Liver (tissue), 9 donors: Measurements from ENCODE around the gene PUS7L. TPM values are rescaled to one million over a fixed set of nuclear protein-coding genes. Genes with fewer than 3 reads are reported as not detected.

Source experiments
- DNase-seq: peaks from one replicate; pipeline ENCODE4 v3.0.0-alpha.2; 2017; ENCODE audit warnings: low spot score
- H3K27ac ChIP-seq, 2 donors: one replicate each; pipeline ENCODE4 v1.7.0; 2013; ENCODE audit warnings: inconsistent platforms in 2 of 2, low read length in 2 of 2, control low read depth in 1 of 2, low read depth in 1 of 2, mild to moderate bottlenecking in 1 of 2
- H3K27me3 ChIP-seq, 4 donors: one replicate each; pipeline versions ENCODE4 v1.6.1 to v1.7.0; 2013; ENCODE audit warnings: low read length in 3 of 4, inconsistent platforms in 1 of 4, mild to moderate bottlenecking in 1 of 4, moderate library complexity in 1 of 4; ENCODE audit not compliant: control insufficient read depth in 4 of 4, insufficient read depth in 4 of 4
- H3K36me3 ChIP-seq, 4 donors: one replicate each; pipeline versions ENCODE4 v1.6.1 to v1.7.0; 2013; ENCODE audit warnings: low read length in 3 of 4, mild to moderate bottlenecking in 3 of 4, low read depth in 1 of 4, moderate library complexity in 1 of 4; ENCODE audit not compliant: control insufficient read depth in 4 of 4, insufficient read depth in 3 of 4
- H3K4me1 ChIP-seq, 4 donors: one replicate each; pipeline versions ENCODE4 v1.6.1 to v1.7.0; 2013; ENCODE audit warnings: low read length in 3 of 4, mild to moderate bottlenecking in 3 of 4, moderate library complexity in 1 of 4; ENCODE audit not compliant: control insufficient read depth in 4 of 4, insufficient read depth in 4 of 4
- H3K4me3 ChIP-seq, 3 donors: one replicate each; pipeline versions ENCODE4 v1.6.1 to v1.7.0; 2013; ENCODE audit warnings: low read length in 3 of 3, control low read depth in 1 of 3, low read depth in 1 of 3, mild to moderate bottlenecking in 1 of 3
- H3K9ac ChIP-seq, 2 donors: one replicate each; pipeline ENCODE4 v1.7.0; 2013; ENCODE audit warnings: low read length in 2 of 2, mild to moderate bottlenecking in 2 of 2, moderate library complexity in 2 of 2, control low read depth in 1 of 2, low read depth in 1 of 2
- H3K9me3 ChIP-seq, 4 donors: one replicate each; pipeline versions ENCODE4 v1.6.1 to v1.7.0; 2013; ENCODE audit warnings: low read length in 3 of 4; ENCODE audit not compliant: control insufficient read depth in 4 of 4
- CTCF ChIP-seq: fragments of 150-350 bp; IDR thresholded peaks from 2 replicates; pipeline ENCODE4 v1.5.1; 2017; ENCODE audit warnings: improper control_type of control experiment, low read depth, low read length; ENCODE audit not compliant: missing input control
- EGR1 ChIP-seq, 2 donors: IDR thresholded peaks; 2 replicates each; pipeline ENCODE4 v1.6.1; 2016 to 2018; ENCODE audit warnings: antibody characterized with exemption in 2 of 2, low read depth in 2 of 2
- FOXA1 ChIP-seq: IDR thresholded peaks from 2 replicates; pipeline ENCODE4 v1.6.1; 2016; ENCODE audit warnings: antibody characterized with exemption
- FOXA2 ChIP-seq: IDR thresholded peaks from 2 replicates; pipeline ENCODE4 v1.6.1; 2016; ENCODE audit warnings: antibody characterized with exemption
- GABPA ChIP-seq, 2 donors: IDR thresholded peaks in 1 of 2; conservative IDR thresholded peaks in 1 of 2; 2 replicates each; pipeline ENCODE4 v1.6.1; 2016; ENCODE audit warnings: antibody characterized with exemption in 2 of 2, mild to moderate bottlenecking in 1 of 2, moderate library complexity in 1 of 2
- JUND ChIP-seq, 2 donors: IDR thresholded peaks; 2 replicates each; pipeline ENCODE4 v1.6.1; 2016; ENCODE audit warnings: antibody characterized with exemption in 2 of 2
- MAX ChIP-seq: IDR thresholded peaks from 2 replicates; pipeline ENCODE4 v1.6.1; 2016; ENCODE audit warnings: antibody characterized with exemption
- NR2F2 ChIP-seq: IDR thresholded peaks from 2 replicates; pipeline ENCODE4 v1.6.1; 2016; ENCODE audit warnings: antibody characterized with exemption
- RXRA ChIP-seq, 2 donors: IDR thresholded peaks; 2 replicates each; pipeline ENCODE4 v1.6.1; 2017 to 2018; ENCODE audit warnings: antibody characterized with exemption in 2 of 2, mild to moderate bottlenecking in 1 of 2
- SP1 ChIP-seq: IDR thresholded peaks from 2 replicates; pipeline ENCODE4 v1.6.1; 2018; ENCODE audit warnings: antibody characterized with exemption, mild to moderate bottlenecking
- TAF1 ChIP-seq: conservative IDR thresholded peaks from 2 replicates; pipeline ENCODE4 v1.6.1; 2016; ENCODE audit warnings: antibody characterized with exemption, mild to moderate bottlenecking
- YY1 ChIP-seq: IDR thresholded peaks from 2 replicates; pipeline ENCODE4 v1.6.1; 2016; ENCODE audit warnings: antibody characterized with exemption, mild to moderate bottlenecking
- polyA plus RNA-seq, 2 donors: library from polyadenylated mRNA; stranded (reverse) in 1 of 2; unstranded in 1 of 2; fragments of 200-250 nt in 1 of 2; fragments of >200 nt in 1 of 2; fragmentation: Nextera tagmentation in 1 of 2; extraction: Ambion mirVana in 1 of 2; gene quantifications; one replicate each; pipeline versions ENCODE4 v1.2.1 to v1.2.3, GENCODE V29; 2013 to 2015
- total RNA-seq, 2 donors: library from RNA; depleted of rRNA; stranded (reverse); fragments of >200 nt; gene quantifications; one replicate each; pipeline ENCODE4 v1.2.3, GENCODE V29; 2014
- TF ChIP-seq, protein P1 (sequence below): IDR thresholded peaks from 2 replicates; pipeline ENCODE4 v1.6.1; 2016; ENCODE audit warnings: antibody characterized with exemption
- TF ChIP-seq, protein P2 (sequence below): IDR thresholded peaks from 2 replicates; pipeline ENCODE4 v1.6.1; 2016; ENCODE audit warnings: antibody characterized with exemption
- TF ChIP-seq, protein P3 (sequence below): IDR thresholded peaks from 2 replicates; pipeline ENCODE4 v1.6.1; 2016; ENCODE audit warnings: antibody characterized with exemption, mild to moderate bottlenecking
- donor health status: healthy.
- donor health status: healthy.
- donor health status: healthy.
- donor health status: healthy.
- donor health status: healthy.

PUS7L gene
- total and polyA plus RNA-seq, 4 donors: 1.7 to 9.2 (median 7.2) TPM

DNA sequence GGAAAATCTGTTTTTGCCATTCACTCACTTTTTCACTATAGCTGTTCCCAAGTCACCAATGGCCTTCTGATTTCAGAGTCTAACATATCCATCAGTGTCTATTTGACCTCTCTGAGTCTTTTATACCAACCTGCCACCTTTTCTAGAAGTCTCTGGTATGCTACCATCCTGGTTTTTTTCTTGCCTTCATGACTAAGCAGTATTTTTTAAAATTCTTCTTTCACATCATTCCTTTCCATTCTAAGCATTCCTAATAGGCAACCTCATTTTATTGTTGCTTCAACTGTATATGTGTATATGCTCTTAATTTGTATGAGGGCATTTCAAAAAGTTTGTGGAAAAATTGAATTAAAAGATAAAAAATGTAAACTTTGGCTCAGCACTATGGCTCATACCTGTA lies 5.2 kb upstream of the PUS7L start:
- Histone ChIP-seq H3K27me3 (no peaks in the 10 kb centered on the region), H3K4me1 (peaks cover 3 to 13% (median 7%) of the 10 kb centered on the region in 4 donors), H3K9me3 (no peaks in the 10 kb centered on the region), H3K9ac (no peak overlapping the region), H3K27ac (no peak overlapping the region), H3K4me3 (no peak overlapping the region), H3K36me3 (peaks cover 0 to 3% (median 0%) of the 10 kb centered on the region in 4 donors)
- TF ChIP-seq, protein P1, sequence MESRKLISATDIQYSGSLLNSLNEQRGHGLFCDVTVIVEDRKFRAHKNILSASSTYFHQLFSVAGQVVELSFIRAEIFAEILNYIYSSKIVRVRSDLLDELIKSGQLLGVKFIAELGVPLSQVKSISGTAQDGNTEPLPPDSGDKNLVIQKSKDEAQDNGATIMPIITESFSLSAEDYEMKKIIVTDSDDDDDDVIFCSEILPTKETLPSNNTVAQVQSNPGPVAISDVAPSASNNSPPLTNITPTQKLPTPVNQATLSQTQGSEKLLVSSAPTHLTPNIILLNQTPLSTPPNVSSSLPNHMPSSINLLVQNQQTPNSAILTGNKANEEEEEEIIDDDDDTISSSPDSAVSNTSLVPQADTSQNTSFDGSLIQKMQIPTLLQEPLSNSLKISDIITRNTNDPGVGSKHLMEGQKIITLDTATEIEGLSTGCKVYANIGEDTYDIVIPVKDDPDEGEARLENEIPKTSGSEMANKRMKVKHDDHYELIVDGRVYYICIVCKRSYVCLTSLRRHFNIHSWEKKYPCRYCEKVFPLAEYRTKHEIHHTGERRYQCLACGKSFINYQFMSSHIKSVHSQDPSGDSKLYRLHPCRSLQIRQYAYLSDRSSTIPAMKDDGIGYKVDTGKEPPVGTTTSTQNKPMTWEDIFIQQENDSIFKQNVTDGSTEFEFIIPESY: no peak
- TF ChIP-seq, protein P2, sequence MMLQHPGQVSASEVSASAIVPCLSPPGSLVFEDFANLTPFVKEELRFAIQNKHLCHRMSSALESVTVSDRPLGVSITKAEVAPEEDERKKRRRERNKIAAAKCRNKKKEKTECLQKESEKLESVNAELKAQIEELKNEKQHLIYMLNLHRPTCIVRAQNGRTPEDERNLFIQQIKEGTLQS: no peak
- no peak for DNase-seq

DNA sequence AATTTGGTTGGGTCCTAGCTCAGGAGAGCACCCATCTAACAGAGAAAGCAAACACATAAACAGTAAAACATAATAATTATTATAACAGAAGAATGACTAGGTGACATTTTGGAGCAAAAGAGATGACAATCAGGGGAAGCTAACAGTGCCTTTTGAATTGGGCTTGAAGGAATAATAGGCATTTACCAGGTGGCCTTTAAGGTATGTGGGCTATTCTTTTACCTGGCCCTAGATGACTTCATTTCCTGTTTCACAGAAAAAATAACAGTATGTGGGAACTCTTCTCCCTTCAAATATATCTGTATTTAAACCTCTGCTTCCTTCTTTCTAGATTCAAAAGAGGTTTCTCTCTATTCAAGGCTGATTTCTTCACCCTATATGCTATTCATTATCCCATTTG lies 4.0 kb upstream of the PUS7L start:
- Histone ChIP-seq H3K4me3 (no peak overlapping the region), H3K36me3 (no peaks in the 10 kb centered on the region), H3K4me1 (peaks cover 3 to 21% (median 12%) of the 10 kb centered on the region in 4 donors), H3K27ac (no peak overlapping the region), H3K9ac (no peak overlapping the region), H3K9me3 (no peaks in the 10 kb centered on the region), H3K27me3 (no peaks in the 10 kb centered on the region)
- DNase-seq: no peak
- no peak for TF ChIP-seq RXRA (IDR thresholded peaks at IDR 0.05)
- TF ChIP-seq YY1: no peak
- no peak for TF ChIP-seq CTCF
- TF ChIP-seq TAF1: no peak
- TF ChIP-seq, protein P3, sequence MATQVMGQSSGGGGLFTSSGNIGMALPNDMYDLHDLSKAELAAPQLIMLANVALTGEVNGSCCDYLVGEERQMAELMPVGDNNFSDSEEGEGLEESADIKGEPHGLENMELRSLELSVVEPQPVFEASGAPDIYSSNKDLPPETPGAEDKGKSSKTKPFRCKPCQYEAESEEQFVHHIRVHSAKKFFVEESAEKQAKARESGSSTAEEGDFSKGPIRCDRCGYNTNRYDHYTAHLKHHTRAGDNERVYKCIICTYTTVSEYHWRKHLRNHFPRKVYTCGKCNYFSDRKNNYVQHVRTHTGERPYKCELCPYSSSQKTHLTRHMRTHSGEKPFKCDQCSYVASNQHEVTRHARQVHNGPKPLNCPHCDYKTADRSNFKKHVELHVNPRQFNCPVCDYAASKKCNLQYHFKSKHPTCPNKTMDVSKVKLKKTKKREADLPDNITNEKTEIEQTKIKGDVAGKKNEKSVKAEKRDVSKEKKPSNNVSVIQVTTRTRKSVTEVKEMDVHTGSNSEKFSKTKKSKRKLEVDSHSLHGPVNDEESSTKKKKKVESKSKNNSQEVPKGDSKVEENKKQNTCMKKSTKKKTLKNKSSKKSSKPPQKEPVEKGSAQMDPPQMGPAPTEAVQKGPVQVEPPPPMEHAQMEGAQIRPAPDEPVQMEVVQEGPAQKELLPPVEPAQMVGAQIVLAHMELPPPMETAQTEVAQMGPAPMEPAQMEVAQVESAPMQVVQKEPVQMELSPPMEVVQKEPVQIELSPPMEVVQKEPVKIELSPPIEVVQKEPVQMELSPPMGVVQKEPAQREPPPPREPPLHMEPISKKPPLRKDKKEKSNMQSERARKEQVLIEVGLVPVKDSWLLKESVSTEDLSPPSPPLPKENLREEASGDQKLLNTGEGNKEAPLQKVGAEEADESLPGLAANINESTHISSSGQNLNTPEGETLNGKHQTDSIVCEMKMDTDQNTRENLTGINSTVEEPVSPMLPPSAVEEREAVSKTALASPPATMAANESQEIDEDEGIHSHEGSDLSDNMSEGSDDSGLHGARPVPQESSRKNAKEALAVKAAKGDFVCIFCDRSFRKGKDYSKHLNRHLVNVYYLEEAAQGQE: no peak
- TF ChIP-seq FOXA2: no peak
- no peak for TF ChIP-seq NR2F2

DNA sequence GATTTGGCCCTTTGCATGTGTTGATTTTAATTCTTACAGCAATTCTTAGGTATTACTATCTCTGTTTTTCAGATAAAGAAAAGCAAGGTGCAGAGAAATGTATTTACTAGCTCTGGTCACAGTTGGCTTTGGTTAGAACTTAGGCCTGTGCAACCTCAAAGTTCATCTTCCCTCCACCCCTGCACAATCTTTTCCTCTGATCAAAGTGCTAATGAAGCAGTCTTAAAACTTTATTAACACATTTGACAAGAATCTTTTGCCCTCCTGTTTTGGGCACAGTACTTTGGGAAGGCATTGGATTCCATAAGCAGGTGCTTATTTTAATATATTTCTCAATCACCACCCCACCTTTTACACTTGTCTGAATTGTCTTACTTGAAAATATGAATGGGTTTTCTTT lies 2.9 kb upstream of the PUS7L start:
- peaks cover 3 to 24% (median 13%) of the 10 kb centered on the region in 4 donors for H3K4me1 ChIP-seq
- H3K9me3 ChIP-seq: no peaks in the 10 kb centered on the region

More for the DNA sequence above, 2.9 kb upstream of the PUS7L start:
- H3K27ac ChIP-seq: no peak overlapping the region
- no peak overlapping the region for H3K4me3 ChIP-seq
- no peak overlapping the region for H3K9ac ChIP-seq
- TF ChIP-seq, protein P3: no peak
- TF ChIP-seq NR2F2 (no peak), GABPA (IDR thresholded peaks at IDR 0.05 in 1 of 2, conservative IDR thresholded peaks at IDR 0.05 in 1 of 2) (no peak), RXRA (IDR thresholded peaks at IDR 0.05) (no peak), SP1 (no peak), EGR1 (IDR thresholded peaks at IDR 0.05; ENCODE audit: low read depth in 2 of 2) (no peak), FOXA2 (no peak), JUND (IDR thresholded peaks at IDR 0.05) (no peak), YY1 (no peak), FOXA1 (no peak), MAX (no peak)
- TF ChIP-seq, protein P2: no peak
- H3K36me3 ChIP-seq: no peaks in the 10 kb centered on the region
- no peaks in the 10 kb centered on the region for H3K27me3 ChIP-seq
- DNase-seq: no peak
